ENCODE data around the gene CEND1. TPM values are rescaled to one million over a fixed set of nuclear protein-coding genes. Genes with fewer than 3 reads are reported as not detected.

Gene CEND1
- total and polyA plus RNA-seq, 2 donors (not counting 3 experiments of a cell fraction or from before 2014, with no cell fraction given), result 0.15 to 0.40 TPM

- no peak overlapping the region for H3K27ac ChIP-seq (ENCODE audit: insufficient read depth, low read depth, low read length)
- POLR2A ChIA-PET, result interaction anchor here (0.6 to 1.1 kb wide), 2 partner anchors 11 to 23 kb away, joined by 4 read pairs; no protein-coding TSS in a partner anchor
These were observed 31.9 kb upstream of the CEND1 start for GRCh38 chr11:821512-822371.

More at GRCh38 chr11:821512-822371, 31.9 kb upstream of the CEND1 start:
- intact Hi-C loops (cut with micrococcal nuclease) (no loop called here), dilution Hi-C loops (cut with MboI; ENCODE audit: extremely low pct_ligation_motif_present, low sequenced_read_pairs) (no loop called here)
- no peak overlapping the region for H2AFZ ChIP-seq (ENCODE audit: low read depth, low read length)
- no peaks in the 10 kb centered on the region for H3K9me1 ChIP-seq (replicated peaks; ENCODE audit: control insufficient read depth, extremely low read depth, insufficient read depth, low read length)
- H3K27me3 ChIP-seq (ENCODE audit: control insufficient read depth in 2 of 2, insufficient read depth in 2 of 2, low read length in 2 of 2), result no peaks in the 10 kb centered on the region
- TF ChIP-seq CTCF (IDR thresholded peaks at IDR 0.05; ENCODE audit: extremely low read depth in 1 of 2, insufficient read depth in 1 of 2, low read depth in 1 of 2, low read length in 2 of 2) (no peak), FOS (IDR thresholded peaks at IDR 0.05; ENCODE audit: borderline replicate concordance, insufficient read depth, low read length) (no peak), EZH2 (IDR thresholded peaks at IDR 0.05; ENCODE audit: borderline replicate concordance, low read depth, low read length, severe bottlenecking) (no peak), MAX (IDR thresholded peaks at IDR 0.05; ENCODE audit: insufficient read depth, insufficient read length) (no peak), JUN (IDR thresholded peaks at IDR 0.05; ENCODE audit: borderline replicate concordance, insufficient read depth, insufficient read length, low read depth) (no peak), GATA2 (IDR thresholded peaks at IDR 0.05; ENCODE audit: insufficient read depth, insufficient read length, low read depth, low read length) (no peak), MYC (IDR thresholded peaks at IDR 0.05; ENCODE audit: low read depth, low read length) (no peak), POLR2AphosphoS5 (IDR thresholded peaks at IDR 0.05; ENCODE audit: insufficient read depth, low read depth, low read length) (no peak), POLR2A (IDR thresholded peaks at IDR 0.05; ENCODE audit: low read depth, low read length) (no peak)
- H3K4me2 ChIP-seq (ENCODE audit: insufficient read depth, low read length), result no peak overlapping the region
- H4K20me1 ChIP-seq (replicated peaks; ENCODE audit: control insufficient read depth, extremely low read depth, insufficient read depth, low read length), result no peaks in the 10 kb centered on the region
- H3K9me3 ChIP-seq (replicated peaks; ENCODE audit: control insufficient read depth, insufficient read depth, low read length), result no peaks in the 10 kb centered on the region
- peaks cover 20% of the 10 kb centered on the region for H3K4me1 ChIP-seq (ENCODE audit: control insufficient read depth, extremely low read depth, insufficient read depth, low read length)
- peaks cover 4 to 17% of the 10 kb centered on the region in 2 experiments for H3K36me3 ChIP-seq (ENCODE audit: control insufficient read depth in 2 of 2, extremely low read depth in 1 of 2, insufficient read depth in 2 of 2, low read length in 2 of 2)
- no peak for FAIRE-seq
- H3K9ac ChIP-seq (replicated peaks; ENCODE audit: extremely low read depth, insufficient read depth, low read length), result no peak overlapping the region
- BruUV-seq (replicated peaks), result no TSS peak
- CTCF ChIA-PET, result interaction anchor here (0.6 to 1.2 kb wide), 2 partner anchors 26 to 280 kb away, joined by 4 read pairs; no protein-coding TSS in a partner anchor
- no peak for DNase-seq (ENCODE audit: low read depth, low spot score)
- no peak overlapping the region for H3K4me3 ChIP-seq (replicated peaks in 1 of 3; ENCODE audit: insufficient read depth in 1 of 3, low read depth in 1 of 3, low read length in 3 of 3)
- peaks cover 19% of the 10 kb centered on the region for H3K79me2 ChIP-seq (ENCODE audit: control insufficient read depth, insufficient read depth, low read length)
